GM12875 (cell line): ENCODE data around the gene NELL2.
"Not testable (repeated sequence)": the region's sequence is repeated elsewhere in the genome, so short reads cannot be mapped to it uniquely, and the experiment has no call there.

Experiments
- H3K4me3 ChIP-seq: one replicate; pipeline ENCODE4 v1.5.1; 2011; ENCODE audit warnings: low read depth, low read length, control low read depth
- TF ChIP-seq, protein P1 (sequence below): IDR thresholded peaks from 2 replicates; pipeline ENCODE4 v1.5.1; 2011; ENCODE audit warnings: low read depth, mild to moderate bottlenecking, control low read depth, inconsistent platforms, low read length, moderate library complexity, borderline replicate concordance; ENCODE audit not compliant: insufficient read depth

NELL2 gene

DNA sequence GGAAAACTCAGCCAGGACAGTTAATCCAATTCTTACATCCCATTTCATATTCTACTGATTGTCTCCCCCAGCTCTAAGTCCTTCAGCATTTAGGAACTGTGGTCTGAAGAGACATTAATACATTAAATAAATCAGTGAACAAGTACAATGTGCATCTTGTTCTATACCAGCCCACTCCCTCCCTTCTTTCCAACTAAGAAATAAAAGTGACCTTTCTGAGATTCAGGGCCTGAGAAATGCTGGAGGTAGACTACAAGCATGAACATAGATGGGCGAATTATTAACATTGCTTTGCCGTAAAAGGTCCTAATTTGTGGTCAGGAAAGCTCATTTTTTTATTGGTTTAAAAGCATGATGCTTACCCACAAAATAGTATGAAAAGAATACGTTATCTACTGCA, 113.1 kb downstream of the NELL2 start:
- no peak overlapping the region for H3K4me3 ChIP-seq
- TF ChIP-seq, protein P1, sequence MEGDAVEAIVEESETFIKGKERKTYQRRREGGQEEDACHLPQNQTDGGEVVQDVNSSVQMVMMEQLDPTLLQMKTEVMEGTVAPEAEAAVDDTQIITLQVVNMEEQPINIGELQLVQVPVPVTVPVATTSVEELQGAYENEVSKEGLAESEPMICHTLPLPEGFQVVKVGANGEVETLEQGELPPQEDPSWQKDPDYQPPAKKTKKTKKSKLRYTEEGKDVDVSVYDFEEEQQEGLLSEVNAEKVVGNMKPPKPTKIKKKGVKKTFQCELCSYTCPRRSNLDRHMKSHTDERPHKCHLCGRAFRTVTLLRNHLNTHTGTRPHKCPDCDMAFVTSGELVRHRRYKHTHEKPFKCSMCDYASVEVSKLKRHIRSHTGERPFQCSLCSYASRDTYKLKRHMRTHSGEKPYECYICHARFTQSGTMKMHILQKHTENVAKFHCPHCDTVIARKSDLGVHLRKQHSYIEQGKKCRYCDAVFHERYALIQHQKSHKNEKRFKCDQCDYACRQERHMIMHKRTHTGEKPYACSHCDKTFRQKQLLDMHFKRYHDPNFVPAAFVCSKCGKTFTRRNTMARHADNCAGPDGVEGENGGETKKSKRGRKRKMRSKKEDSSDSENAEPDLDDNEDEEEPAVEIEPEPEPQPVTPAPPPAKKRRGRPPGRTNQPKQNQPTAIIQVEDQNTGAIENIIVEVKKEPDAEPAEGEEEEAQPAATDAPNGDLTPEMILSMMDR = no peak

DNA sequence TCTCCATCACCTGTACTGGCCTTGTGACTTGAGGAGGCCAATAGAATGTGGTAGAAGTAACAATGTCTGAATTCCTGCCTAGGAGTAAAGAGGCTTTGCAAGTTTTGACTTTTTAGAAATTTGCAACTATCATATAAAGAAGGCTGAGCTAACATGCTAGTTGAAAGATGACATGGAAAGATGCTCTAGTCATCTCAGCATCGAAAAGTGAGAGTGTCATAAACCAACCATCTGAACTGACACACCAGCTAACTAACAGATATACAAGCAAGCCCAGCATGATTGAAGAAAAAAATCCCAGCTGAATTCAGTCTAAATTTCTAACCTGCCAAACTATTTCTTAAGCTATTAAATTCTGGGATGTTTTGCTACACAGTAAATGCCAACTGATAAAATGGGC, 116.8 kb downstream of the NELL2 start:
- TF ChIP-seq, protein P1 = no peak
- no peak overlapping the region for H3K4me3 ChIP-seq

DNA sequence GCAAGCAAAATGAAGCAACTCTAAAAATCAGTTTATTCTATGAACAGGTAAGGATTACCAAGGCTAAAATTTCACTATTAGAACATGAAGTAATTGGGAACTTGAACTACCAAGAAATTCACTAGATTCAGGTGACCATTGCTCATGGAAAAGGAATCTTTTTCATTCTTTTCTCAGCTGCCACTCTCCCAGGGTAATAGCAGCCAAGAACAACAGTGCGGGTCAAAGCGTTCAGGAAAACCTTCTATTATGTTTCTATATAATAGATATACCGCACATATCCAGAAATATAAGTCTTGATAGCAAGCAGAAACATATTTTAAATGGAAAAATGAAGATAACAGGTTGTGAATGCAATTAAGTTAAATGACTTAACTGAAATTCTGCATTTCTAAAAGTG, 125.6 kb downstream of the NELL2 start:
- no peak overlapping the region for H3K4me3 ChIP-seq
- TF ChIP-seq, protein P1 = no peak

DNA sequence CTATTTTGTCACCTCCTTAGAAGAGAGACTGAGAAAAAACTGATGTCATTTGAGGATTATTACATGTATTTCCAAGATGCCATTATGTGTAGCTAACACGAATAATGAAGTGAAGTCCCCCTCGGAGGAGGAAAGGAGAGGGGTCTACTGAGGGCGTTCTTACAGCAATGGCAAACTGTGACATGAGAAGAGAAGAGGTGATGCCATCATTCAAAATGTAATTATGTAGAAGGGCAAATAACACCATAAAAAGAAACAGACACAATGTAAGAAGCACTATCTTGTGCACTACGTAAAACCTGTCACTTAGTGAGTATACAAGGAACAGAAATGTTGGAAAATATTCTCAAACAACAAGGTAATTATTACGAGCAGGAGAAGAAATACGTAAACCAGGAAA, 126.5 kb downstream of the NELL2 start:
- TF ChIP-seq, protein P1 = no peak
- no peak overlapping the region for H3K4me3 ChIP-seq

DNA sequence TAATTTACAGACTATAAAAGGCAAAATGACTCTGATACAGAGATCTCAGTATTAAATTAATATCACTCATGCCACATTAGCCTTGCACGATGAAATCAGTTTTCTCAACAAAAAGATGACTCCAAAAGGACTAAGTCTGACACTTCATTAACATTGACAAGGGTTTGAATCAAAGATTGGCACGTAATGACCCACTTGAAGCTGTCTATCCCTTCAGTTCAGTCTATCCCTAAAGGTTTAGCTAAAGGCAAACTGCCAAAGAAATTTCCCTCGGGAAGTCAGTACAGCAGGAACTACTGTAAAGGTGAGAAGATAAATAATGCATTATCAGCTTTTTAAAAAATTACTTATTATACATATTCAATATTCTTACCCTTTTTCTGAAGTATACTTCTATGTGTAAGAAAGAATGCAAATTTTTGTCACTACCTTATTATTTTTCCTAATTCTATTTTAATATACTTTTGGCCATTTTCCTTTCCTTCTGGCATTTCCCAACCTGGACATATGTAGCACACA, 127.1 kb downstream of the NELL2 start:
- TF ChIP-seq, protein P1 = no peak
- no peak overlapping the region for H3K4me3 ChIP-seq

DNA sequence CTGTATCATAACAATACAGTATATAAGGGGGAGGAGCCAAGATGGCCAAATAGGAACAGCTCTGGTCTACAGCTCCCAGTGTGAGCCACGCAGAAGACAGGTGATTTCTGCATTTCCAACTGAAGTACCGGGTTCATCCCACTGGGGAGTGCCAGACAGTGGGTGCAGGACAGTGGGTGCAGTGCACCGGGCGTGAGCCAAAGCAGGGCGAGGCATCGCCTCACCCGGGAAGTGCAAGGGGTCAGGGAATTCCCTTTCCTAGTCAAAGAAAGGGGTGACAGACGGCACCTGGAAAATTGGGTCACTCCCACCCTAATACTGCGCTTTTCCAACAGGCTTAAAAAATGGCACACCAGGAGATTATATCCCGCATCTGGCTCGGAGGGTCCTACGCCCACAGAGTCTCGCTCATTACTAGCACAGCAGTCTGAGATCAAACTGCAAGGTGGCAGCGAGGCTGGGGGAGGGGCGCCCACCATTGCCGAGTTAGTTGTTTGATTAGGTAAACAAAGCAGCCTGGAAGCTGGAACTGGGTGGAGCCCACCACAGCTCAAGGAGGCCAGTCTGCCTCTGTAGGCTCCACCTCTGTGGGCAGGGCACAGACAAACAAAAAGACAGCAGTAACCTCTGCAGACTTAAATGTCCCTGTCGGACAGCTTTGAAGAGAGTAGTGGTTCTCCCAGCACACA, 134.7 kb downstream of the NELL2 start:
- not testable (repeated sequence) for H3K4me3 ChIP-seq

DNA sequence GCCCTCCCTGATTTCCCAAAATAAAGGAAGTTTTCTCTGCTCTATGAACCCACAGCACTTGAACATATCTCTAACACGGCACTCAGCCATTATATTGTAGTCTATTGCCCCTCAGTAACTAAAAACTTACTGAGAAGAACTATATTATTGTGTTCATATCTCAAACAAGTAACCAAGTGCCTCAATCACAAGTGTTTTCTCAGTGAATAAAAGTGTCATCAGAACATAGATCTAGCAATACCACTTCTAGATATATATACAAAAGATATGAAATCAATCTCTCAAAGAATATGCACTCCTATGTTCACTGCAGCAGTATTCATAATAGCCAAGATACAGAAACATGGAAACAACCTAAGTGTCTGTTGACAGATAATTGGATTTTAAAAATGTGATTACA, 138.1 kb downstream of the NELL2 start:
- no peak overlapping the region for H3K4me3 ChIP-seq
- TF ChIP-seq, protein P1 = no peak
